Stomach (tissue), 9 donors: ENCODE measurements around the gene LARGE1. TPM values are rescaled to one million over a fixed set of nuclear protein-coding genes. Genes with fewer than 3 reads are reported as not detected.

Source experiments
- DNase-seq, 2 donors: peaks; one replicate each; pipeline versions ENCODE4 v3.0.0 to v3.0.0-alpha.2; 2013 to 2019
- H3K27ac ChIP-seq, 5 donors: fragments of 200-600 bp in 4 of 5; sonication (generic) in 4 of 5; one replicate each; pipeline ENCODE4 v1.5.1; 2013 to 2019; ENCODE audit warnings: mild to moderate bottlenecking in 1 of 5, moderate library complexity in 1 of 5
- H3K27me3 ChIP-seq, 3 donors: fragments of 200-600 bp; sonication (generic); one replicate each; pipeline ENCODE4 v1.5.1; 2017 to 2019; ENCODE audit warnings: mixed run types in 1 of 3
- H3K36me3 ChIP-seq, 4 donors: fragments of 200-600 bp; sonication (generic); 1 replicate in 3 of 4; 2 replicates in 1 of 4; pipeline ENCODE4 v1.5.1; 2016 to 2019
- H3K4me1 ChIP-seq, 4 donors: fragments of 200-600 bp; sonication (generic); one replicate each; pipeline ENCODE4 v1.5.1; 2016 to 2019
- H3K4me3 ChIP-seq, 4 donors: fragments of 200-600 bp; sonication (generic) in 3 of 4; one replicate each; pipeline ENCODE4 v1.5.1; 2016 to 2019; ENCODE audit warnings: mild to moderate bottlenecking in 1 of 4
- H3K9me3 ChIP-seq, 4 donors: fragments of 200-600 bp; sonication (generic); one replicate each; pipeline ENCODE4 v1.5.1; 2016 to 2019
- CTCF ChIP-seq, 7 experiments: fragments of 450-650 bp in 4 of 7; fragments of 200-600 bp in 3 of 7; sonication (generic) in 3 of 7; IDR thresholded peaks; one replicate each; pipeline ENCODE4 v1.5.1; 2016 to 2019; ENCODE audit warnings: antibody characterized with exemption in 7 of 7, control low read depth in 2 of 7, mild to moderate bottlenecking in 1 of 7
- EP300 ChIP-seq: sonication (generic); formaldehyde crosslinking; IDR thresholded peaks from one replicate; pipeline ENCODE4 v1.6.1; 2017; ENCODE audit warnings: antibody characterized with exemption
- POLR2A ChIP-seq, 4 donors: fragments of 450-650 bp; IDR thresholded peaks; one replicate each; pipeline ENCODE4 v1.6.1; 2016; ENCODE audit warnings: antibody characterized with exemption in 4 of 4, control low read depth in 2 of 4, mild to moderate bottlenecking in 1 of 4, moderate library complexity in 1 of 4
- POLR2AphosphoS5 ChIP-seq, 3 donors: sonication (generic); formaldehyde crosslinking; IDR thresholded peaks; one replicate each; pipeline ENCODE4 v1.6.1; 2016; ENCODE audit warnings: antibody characterized with exemption in 3 of 3
- WGBS, 5 donors: extraction: QIAGEN DNeasy Blood & Tissue Kit in 3 of 5; methylation state at CpG; one replicate each; pipeline versions ENCODE4 v1.1.5 to v1.1.7; 2013 to 2018; 5-methylcytosine and 5-hydroxymethylcytosine counted together
- intact Hi-C: fragments of 100-400 bp; cut with DNase I; formaldehyde crosslinking; loops from one replicate; pipeline ENCODE4 v1.15.1; 2023; ENCODE audit warnings: low total_unique reads
- polyA plus RNA-seq, 3 donors: library from polyadenylated mRNA; stranded (reverse); fragments of 200-250 nt; gene quantifications; one replicate each; pipeline ENCODE4 v1.2.3, GENCODE V29; 2013
- total RNA-seq, 5 donors: library from RNA; depleted of rRNA; stranded (reverse); fragments of >200 nt; gene quantifications; one replicate each; pipeline versions ENCODE4 v1.1.0 to v1.2.3, GENCODE V29; 2014 to 2016
- donor health status: healthy with polysubstance abuse.
- donor health status: Bipolar disorder and iron deficiency.
- donor health status: healthy.

LARGE1 gene
- total and polyA plus RNA-seq, 8 donors = 3.5 to 110 (median 51.6) TPM

- Histone ChIP-seq H3K9me3 (peaks cover 0 to 14% (median 10%) of the 10 kb centered on the region in 4 donors), H3K36me3 (no peaks in the 10 kb centered on the region), H3K27me3 (no peaks in the 10 kb centered on the region), H3K4me3 (no peak overlapping the region), H3K4me1 (peaks cover 0 to 35% (median 8%) of the 10 kb centered on the region in 4 donors), H3K27ac (peak overlapping the region in 3 of 5 donors; percentile 7 to 60 (median 32))
- 51 to 84% (median 76%) methylated on average over 3 of the region's 3 CpGs for WGBS, 5 donors
- DNase-seq = no peak
- intact Hi-C loops = no loop called here
- no peak for TF ChIP-seq POLR2AphosphoS5 (IDR thresholded peaks at IDR 0.05)
- TF ChIP-seq CTCF (IDR thresholded peaks at IDR 0.05) = no peak
- no peak for TF ChIP-seq POLR2A (IDR thresholded peaks at IDR 0.05)
- TF ChIP-seq EP300 = no peak
Measured at GRCh38 chr22:33793475-33793874, 126.8 kb downstream of the LARGE1 start.

- peaks cover 0 to 35% (median 8%) of the 10 kb centered on the region in 4 donors for H3K4me1 ChIP-seq
- peak overlapping the region in 3 of 5 donors; percentile 7 to 60 (median 32) for H3K27ac ChIP-seq
- H3K27me3 ChIP-seq = no peaks in the 10 kb centered on the region
- H3K4me3 ChIP-seq = no peak overlapping the region
- intact Hi-C loops = no loop called here
- peak in 1 of 2 donors; percentile 38 for DNase-seq
- 43 to 65% (median 53%) methylated on average over 7 of the region's 7 CpGs for WGBS, 5 donors
- peaks cover 0 to 20% (median 14%) of the 10 kb centered on the region in 4 donors for H3K9me3 ChIP-seq
- no peaks in the 10 kb centered on the region for H3K36me3 ChIP-seq
- TF ChIP-seq POLR2A (IDR thresholded peaks at IDR 0.05) = no peak
- TF ChIP-seq CTCF (IDR thresholded peaks at IDR 0.05) = no peak
- no peak for TF ChIP-seq POLR2AphosphoS5 (IDR thresholded peaks at IDR 0.05)
- no peak for TF ChIP-seq EP300
Measured at GRCh38 chr22:33792832-33793231, 127.4 kb downstream of the LARGE1 start.

DNA sequence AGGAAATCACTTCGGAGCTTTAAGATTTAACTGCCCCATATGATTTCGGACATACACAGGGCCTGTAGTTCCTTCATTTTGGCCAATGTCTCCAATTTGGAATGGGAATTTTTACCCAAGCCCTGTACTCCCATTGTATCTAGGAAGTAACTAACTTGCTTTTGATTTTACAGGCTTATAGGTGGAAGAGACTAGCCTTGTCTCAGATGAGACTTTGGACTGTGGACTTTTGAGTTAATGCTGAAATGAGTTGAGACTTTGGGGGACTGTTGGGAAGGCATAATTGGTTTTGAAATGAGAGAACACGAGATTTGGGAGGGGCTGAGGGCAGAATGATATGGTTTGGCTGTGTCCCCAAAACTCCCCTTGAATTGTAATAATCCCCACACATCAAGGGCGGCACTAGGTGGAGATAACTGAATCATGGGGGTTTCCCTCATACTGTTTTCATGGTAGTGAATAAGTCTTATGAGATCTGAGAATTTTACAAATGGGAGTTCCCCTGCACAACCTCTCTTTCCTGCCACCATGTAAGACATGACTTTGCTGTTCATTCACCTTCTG, 130.5 kb downstream of the LARGE1 start:
- intact Hi-C loops = no loop called here
- Histone ChIP-seq H3K36me3 (no peaks in the 10 kb centered on the region), H3K27me3 (no peaks in the 10 kb centered on the region), H3K9me3 (peaks cover 0 to 21% (median 15%) of the 10 kb centered on the region in 4 donors), H3K4me1 (peaks cover 7 to 50% (median 18%) of the 10 kb centered on the region in 4 donors), H3K27ac (no peak overlapping the region), H3K4me3 (no peak overlapping the region)
- no peak for DNase-seq
- TF ChIP-seq POLR2A (IDR thresholded peaks at IDR 0.05) (no peak), CTCF (IDR thresholded peaks at IDR 0.05) (no peak), POLR2AphosphoS5 (IDR thresholded peaks at IDR 0.05) (no peak), EP300 (no peak)
- 83 to 93% (median 91%) methylated on average over 4 of the region's 4 CpGs for WGBS, 5 donors

DNA sequence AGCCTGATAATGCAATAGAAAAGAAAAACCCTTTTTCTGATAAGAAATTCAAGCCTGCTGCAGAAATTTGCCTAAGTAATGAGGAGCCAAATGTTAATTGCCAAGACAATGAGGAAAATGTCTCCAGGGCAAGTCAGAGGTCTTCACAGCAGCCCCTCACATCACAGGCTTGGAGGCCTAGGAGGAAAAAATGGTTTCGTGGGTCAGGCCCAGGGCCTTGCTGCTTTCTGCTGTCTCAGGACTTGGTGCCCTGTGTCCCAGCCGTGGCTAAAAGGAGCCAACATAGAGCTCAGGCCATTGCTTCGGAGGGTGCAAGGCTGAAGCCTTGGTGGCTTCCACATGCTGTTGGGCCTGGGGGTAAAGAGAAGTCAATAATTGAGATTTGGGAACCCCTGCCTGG, 131.3 kb downstream of the LARGE1 start:
- intact Hi-C loops = no loop called here
- Histone ChIP-seq H3K4me1 (peaks cover 7 to 43% (median 18%) of the 10 kb centered on the region in 4 donors), H3K27ac (no peak overlapping the region), H3K4me3 (no peak overlapping the region), H3K9me3 (peaks cover 0 to 21% (median 15%) of the 10 kb centered on the region in 4 donors), H3K27me3 (no peaks in the 10 kb centered on the region), H3K36me3 (no peaks in the 10 kb centered on the region)
- WGBS, 5 donors = 90 to 97% (median 94%) methylated on average over 3 of the region's 3 CpGs
- no peak for TF ChIP-seq CTCF (IDR thresholded peaks at IDR 0.05)
- TF ChIP-seq EP300 = no peak
- no peak for TF ChIP-seq POLR2A (IDR thresholded peaks at IDR 0.05)
- no peak for TF ChIP-seq POLR2AphosphoS5 (IDR thresholded peaks at IDR 0.05)
- no peak for DNase-seq
